ENCODE measurements around the gene OAS3.
A peak's percentile ranks its signal among the peaks of the same experiment; 100 is the strongest.
"Not testable (repeated sequence)": the region's sequence is repeated elsewhere in the genome, so short reads cannot be mapped to it uniquely, and the experiment has no call there.

Gene OAS3

GRCh38 chr12:112986291-112986800 is 48.1 kb downstream of the OAS3 start:
- no peak for FAIRE-seq

GRCh38 chr12:112987561-112987960 is 49.3 kb downstream of the OAS3 start:
- no peak for FAIRE-seq

GRCh38 chr12:112988224-112988623 is 50.0 kb downstream of the OAS3 start:
- no peak for FAIRE-seq

GRCh38 chr12:112988823-112989385 is 50.6 kb downstream of the OAS3 start:
- not testable (repeated sequence) for FAIRE-seq

- FAIRE-seq = no peak
These were observed 51.5 kb downstream of the OAS3 start for GRCh38 chr12:112989806-112990205.

- FAIRE-seq = peak; percentile 92
These were observed 54.5 kb downstream of the OAS3 start for GRCh38 chr12:112992541-112993398.

GRCh38 chr12:112995008-112995407 is 56.7 kb downstream of the OAS3 start:
- FAIRE-seq = no peak

- no peak for FAIRE-seq
These were observed 58.2 kb downstream of the OAS3 start for GRCh38 chr12:112996501-112996900.

GRCh38 chr12:112997506-112997905 is 59.2 kb downstream of the OAS3 start:
- FAIRE-seq = no peak

- FAIRE-seq = no peak
These were observed 60.9 kb downstream of the OAS3 start for GRCh38 chr12:112998987-112999767.

- FAIRE-seq = no peak
These were observed 62.2 kb downstream of the OAS3 start for GRCh38 chr12:113000433-113000832.

- no peak for FAIRE-seq
These were observed 63.9 kb downstream of the OAS3 start for GRCh38 chr12:113002155-113002554.

GRCh38 chr12:113002676-113003075 is 64.4 kb downstream of the OAS3 start:
- no peak for FAIRE-seq

- no peak for FAIRE-seq
These were observed 65.4 kb downstream of the OAS3 start for GRCh38 chr12:113003636-113004035.

GRCh38 chr12:113005762-113006161 is 67.5 kb downstream of the OAS3 start:
- no peak for FAIRE-seq

GRCh38 chr12:113006206-113006605 is 67.9 kb downstream of the OAS3 start:
- FAIRE-seq = no peak

- FAIRE-seq = no peak
These were observed 68.4 kb downstream of the OAS3 start for GRCh38 chr12:113006641-113007040.

GRCh38 chr12:113007166-113007565 is 68.9 kb downstream of the OAS3 start:
- no peak for FAIRE-seq

GRCh38 chr12:113010701-113011100 is 72.4 kb downstream of the OAS3 start:
- FAIRE-seq = no peak

GRCh38 chr12:113014565-113014964 is 76.3 kb downstream of the OAS3 start:
- FAIRE-seq = no peak

- no peak for FAIRE-seq
These were observed 78.5 kb downstream of the OAS3 start for GRCh38 chr12:113016796-113017195.

- no peak for FAIRE-seq
These were observed 80.8 kb downstream of the OAS3 start for GRCh38 chr12:113019025-113019424.

GRCh38 chr12:113021500-113021899 is 83.2 kb downstream of the OAS3 start:
- FAIRE-seq = no peak

All from G401.6 (cell line).